Activated CD8-positive, alpha-beta memory T cell treated with anti-CD3 and anti-CD28 coated beads, Interleukin-2, amount 50 U/mL, for 4 hours (primary cell): ENCODE measurements around the gene CANT1.

Experiments
- DNase-seq: peaks from one replicate; pipeline ENCODE4 v3.0.0-alpha.2; 2020

Gene CANT1

DNA sequence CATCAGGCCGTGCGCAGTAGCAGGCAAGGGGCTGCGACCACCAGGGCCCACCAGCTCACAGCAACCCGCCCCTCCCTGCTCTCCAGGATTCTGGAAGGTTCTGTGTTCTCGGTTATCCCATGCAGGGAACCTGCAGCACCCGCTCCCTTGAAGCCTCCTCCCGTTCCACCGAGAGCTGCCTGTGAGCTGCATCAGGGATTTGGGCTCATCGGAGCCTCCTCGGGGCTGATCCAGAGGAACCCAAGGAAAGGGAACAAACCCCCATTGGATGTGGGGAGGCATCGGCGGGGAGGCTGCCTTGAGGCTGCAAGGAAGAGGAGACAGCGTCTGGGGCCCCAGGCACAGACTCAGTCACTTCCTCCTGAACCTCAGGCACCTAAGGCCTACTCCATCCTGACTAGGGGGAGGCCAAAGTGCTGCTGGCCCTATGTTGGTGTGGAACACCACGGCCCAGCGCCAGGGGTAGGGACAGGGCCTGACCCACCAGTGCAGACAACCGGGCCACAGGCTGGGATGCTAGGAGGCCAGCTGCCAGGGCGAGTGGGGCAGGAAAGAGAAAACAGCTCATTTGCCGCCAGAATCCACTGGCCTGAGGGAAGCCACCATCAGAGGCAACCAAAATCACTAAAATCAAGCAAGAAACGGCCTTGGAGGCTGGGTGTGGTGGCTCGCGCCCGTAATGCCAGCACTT, 15.4 kb downstream of the CANT1 start:
- DNase-seq, result no peak

- peak; percentile 60 for DNase-seq
Observed at GRCh38 chr17:78993241-78993956, 16.2 kb downstream of the CANT1 start.

GRCh38 chr17:78992542-78993212, 16.9 kb downstream of the CANT1 start:
- DNase-seq, result no peak

DNA sequence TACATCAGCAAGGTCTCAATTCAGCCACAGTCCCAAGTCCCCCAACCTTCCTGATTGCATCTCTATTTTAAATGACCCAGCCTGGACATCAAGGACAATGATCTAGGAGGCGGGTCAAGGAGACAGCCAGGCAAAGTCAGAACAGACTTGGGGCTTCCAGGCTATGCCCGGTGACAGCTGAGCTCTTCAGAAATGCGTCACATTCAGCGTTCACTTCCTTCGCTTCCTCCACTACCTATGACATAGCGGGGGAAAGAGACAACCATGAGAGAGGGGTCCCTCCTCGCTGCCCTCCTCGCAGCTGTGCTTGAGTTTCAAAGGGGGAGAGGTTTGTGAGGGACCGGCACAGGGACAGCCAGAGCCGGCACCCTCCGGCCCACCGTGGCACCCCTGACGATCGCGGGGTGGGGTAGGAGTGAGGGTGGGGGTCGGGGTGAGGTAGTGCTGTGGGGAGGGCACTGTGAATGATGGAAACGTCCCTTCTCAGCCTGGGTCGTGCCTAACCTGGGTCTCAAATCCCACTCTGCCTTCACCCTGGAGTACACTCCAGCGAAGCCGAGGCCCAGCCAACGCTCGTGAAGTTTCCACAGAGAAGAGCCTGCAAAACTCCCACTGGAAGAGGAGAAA, 17.5 kb downstream of the CANT1 start:
- no peak for DNase-seq

DNA sequence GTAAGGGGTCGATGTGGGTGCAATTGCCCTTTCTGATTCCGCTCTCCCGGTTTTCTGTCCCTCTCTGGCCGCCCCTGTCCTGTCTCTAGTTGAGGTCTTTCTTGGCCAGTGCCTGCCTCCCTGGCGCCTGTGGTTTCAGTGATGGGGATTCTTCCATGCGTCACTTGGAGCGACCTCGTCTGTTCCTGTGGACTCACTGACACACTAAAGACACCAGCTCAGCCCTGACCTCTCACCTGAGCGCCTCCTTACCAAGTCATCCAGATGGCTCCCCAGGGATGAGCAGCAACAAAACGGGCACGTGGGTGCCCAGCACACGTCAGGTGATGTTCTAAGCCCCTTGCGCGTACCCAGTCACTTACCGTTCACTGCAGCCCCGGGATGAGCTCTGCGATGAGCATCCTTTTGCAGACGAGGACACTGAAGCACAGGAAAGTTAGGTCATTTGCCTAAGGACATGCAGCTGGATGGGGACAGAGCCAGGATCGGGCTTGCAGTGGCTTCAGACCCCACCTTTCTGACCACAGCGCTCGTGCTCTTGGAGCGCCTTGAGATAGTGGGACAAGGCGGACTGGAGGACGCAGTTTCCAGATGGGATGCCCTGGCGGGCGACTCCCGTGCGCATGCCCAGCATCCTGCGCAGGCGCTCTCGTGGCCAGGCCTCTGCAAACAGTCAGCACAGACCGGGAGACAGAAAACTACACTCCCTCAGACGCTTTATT, 18.4 kb downstream of the CANT1 start:
- no peak for DNase-seq

GRCh38 chr17:78990349-78991016, 19.1 kb downstream of the CANT1 start:
- DNase-seq, result no peak

GRCh38 chr17:78988152-78988551, 21.4 kb downstream of the CANT1 start:
- no peak for DNase-seq

DNA sequence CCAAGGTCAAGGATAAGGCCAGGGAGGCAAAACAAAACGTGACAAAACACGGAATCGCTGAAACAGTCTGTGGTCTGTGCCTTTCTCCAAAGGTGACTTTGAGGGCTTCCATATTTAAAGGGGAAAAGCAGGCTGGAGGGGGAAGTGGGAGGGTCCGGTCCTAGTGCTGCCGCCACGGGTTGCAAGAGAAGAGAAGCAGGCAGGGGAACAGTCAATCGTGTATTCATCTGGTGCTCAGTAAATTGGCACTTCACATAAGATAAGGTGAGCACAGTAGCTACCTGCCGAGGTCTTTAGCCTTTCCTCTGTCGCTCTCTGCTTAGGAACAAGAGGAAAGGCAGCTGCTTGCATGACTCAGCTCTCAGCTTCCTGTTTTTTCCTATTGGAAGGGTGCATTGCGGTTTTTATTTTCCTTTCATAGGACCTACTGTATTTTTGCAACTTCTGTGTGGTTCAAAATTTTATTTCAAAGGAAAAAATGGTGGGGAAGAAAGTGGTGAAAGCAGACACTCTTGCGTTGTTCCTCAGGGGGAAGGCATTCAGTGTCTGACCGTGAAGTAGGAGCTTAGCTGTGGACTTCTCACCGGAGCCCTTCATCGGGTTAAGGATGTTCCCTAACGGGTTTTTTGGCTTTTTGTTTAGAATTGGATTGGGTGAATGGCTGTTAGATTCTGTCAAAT, 22.8 kb downstream of the CANT1 start:
- no peak for DNase-seq

DNA sequence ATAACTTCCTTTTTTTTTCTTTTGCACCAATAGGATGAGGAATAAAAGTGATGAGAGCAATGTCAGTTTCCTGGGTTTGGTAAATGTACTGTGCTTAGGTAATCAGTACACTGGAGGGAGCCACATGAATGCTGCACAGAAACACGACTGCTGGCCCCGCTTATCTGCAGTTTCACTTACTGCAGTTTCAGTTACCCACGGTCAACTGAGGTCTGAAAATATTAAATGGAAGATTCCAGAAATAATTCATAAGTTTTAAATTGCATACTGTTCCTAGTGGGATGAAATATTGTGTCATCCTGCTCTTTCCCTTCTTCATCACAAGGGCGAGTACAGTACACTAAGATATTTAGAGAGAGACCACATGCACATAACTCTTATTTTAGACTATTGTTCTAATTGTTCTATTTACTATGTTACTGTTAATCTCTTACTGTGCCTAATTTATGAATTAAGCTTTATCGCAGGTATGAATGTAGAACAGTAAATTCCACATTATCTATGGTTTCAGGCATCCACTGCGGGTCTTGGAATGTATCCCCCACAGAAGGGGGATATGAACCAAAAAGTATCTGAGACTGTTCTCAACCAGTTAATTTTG, 23.4 kb downstream of the CANT1 start:
- no peak for DNase-seq

DNA sequence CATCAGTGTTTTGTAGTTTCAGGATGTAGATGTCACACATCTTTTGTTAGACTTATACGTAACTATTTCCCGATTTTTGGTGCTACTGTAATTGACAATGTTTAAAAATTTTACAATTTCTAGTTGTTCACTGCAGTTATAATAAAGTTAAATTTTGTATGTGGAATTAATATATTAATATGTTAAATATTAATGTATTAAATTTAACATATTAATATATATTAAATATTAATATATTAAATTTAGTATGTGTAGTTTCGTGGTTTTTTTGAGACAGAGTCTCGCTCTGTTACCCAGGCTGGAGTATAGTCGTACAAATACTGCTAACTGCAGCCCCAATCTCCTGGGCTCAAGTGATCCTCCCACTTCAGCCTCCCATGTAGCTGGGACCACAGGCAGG, 24.2 kb downstream of the CANT1 start:
- DNase-seq, result no peak

- DNase-seq, result no peak
Observed at GRCh38 chr17:78981010-78981888, 28.3 kb downstream of the CANT1 start.

DNA sequence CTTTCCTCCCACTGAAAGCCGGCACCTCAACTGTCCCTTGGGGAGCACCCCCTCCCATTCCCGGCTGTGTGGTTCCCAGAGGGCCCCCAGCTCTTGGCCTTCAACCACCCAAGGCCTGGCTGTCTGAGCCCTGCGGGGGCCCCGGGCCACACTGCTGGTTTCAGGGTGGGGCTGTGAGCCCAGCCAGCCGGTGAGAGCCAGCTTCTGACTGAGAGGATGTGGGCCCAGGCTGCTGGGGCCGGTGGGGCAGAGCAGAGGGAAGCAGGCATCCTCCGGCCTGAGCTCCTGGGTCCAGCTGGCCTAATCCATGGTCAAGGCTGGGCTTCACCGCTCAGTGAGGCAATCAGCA, 29.0 kb downstream of the CANT1 start:
- no peak for DNase-seq

GRCh38 chr17:78979780-78980623, 29.6 kb downstream of the CANT1 start, which contains the start of gene LGALS3BP:
Gene LGALS3BP (minus strand): TSS chr17:78979923. CDS start chr17:78977191, 2,732 bp downstream.
- no peak for DNase-seq

DNA sequence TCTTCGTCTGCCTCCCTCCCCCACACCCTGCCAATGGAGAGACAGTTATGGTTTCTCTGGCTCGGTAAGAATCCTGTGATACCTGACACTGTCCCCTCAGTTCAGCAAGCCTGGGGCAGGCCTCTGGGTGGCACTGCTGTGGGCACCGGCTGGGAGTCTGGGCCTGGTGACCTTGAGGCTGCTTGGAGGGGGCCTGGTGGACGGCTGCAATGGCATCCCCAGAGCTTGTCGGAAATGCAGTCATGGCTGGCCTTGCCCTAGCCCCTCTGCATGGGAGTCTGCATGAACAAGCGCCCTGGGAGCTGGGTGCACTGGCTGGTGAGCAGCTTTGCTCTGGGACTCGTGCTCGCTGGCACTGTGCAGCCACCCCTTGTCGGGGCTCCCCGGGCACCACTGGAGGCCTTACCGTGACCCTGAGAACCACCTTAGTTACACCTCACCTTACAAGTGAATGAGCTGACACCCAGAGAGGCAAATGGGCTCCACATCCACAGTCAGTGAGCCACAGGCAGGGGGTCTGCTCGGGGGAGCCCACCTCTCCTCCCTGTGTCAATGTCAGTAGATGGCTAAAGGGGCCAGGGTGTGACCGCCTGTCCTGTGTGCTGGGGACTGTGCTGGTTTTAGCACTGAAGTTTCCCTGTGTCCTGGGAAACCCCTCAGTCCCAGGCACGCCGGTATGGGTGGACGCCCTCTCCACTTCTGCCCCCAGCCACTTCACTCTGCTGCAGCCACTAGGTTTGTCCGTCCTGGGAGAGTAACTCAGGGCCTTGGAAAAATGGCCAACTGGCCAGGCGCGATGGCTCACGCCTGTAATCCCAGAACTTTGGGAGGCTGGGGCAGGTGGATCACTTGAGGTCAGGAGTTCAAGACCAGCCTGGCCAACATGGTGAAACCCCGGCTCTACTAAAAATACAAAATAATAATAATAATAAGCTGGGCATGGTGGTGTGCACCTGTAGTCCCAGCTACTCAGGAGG, 31.3 kb downstream of the CANT1 start:
- DNase-seq, result no peak

- no peak for DNase-seq
Observed at GRCh38 chr17:78977681-78977943, 32.0 kb downstream of the CANT1 start.

GRCh38 chr17:78976907-78977680, 32.5 kb downstream of the CANT1 start:
- no peak for DNase-seq
